Measurements from ENCODE around the gene NACA2. TPM values are rescaled to one million over a fixed set of nuclear protein-coding genes. Genes with fewer than 3 reads are reported as not detected.

The NACA2 gene
- total RNA-seq, 4 donors from 2014 or later = not detected

GRCh38 chr17:61580502-61580901 lies 10.5 kb downstream of the NACA2 start:
- Histone ChIP-seq H3K27ac (no peak overlapping the region), H3K9me3 (no peaks in the 10 kb centered on the region), H3K4me1 (peaks cover 0 to 8% (median 0%) of the 10 kb centered on the region in 3 donors), H3K27me3 (peaks cover 0 to 58% (median 0%) of the 10 kb centered on the region in 4 donors), H3K36me3 (no peaks in the 10 kb centered on the region), H3K4me3 (no peak overlapping the region)
- WGBS, 2 donors = 35 to 37% methylated on average over 2 of the region's 2 CpGs
- TF ChIP-seq POLR2A (IDR thresholded peaks at IDR 0.05) (no peak), CTCF (IDR thresholded peaks at IDR 0.05) (no peak)
- DNase-seq = no peak
- intact Hi-C loops (cut with DNase I) = no loop called here

DNA sequence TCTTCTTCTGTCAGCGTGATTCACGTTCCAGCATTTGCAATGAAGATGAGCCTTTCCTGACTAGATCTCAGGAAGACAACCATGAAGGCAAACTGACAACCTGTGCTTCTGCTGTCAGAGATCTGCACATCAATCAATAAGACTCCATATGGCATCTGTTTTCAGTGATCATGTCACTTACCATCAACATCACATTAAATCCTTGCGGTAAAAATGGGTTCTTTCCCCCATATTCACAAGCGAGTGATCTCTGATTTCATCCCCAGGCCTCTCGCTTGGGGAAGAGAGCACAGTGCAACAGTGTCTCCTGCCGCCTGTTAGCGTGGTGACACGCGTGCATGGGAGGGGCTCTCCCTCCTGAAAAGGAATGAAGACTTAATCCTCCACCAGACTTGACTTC lies 11.1 kb downstream of the NACA2 start:
- peaks cover 0 to 53% (median 0%) of the 10 kb centered on the region in 4 donors for H3K27me3 ChIP-seq
- intact Hi-C loops (cut with DNase I) = no loop called here
- H3K27ac ChIP-seq = no peak overlapping the region
- 64 to 78% methylated on average over 9 of the region's 9 CpGs for WGBS, 2 donors
- H3K4me1 ChIP-seq = peaks cover 0 to 8% (median 0%) of the 10 kb centered on the region in 3 donors
- no peaks in the 10 kb centered on the region for H3K36me3 ChIP-seq
- H3K9me3 ChIP-seq = no peaks in the 10 kb centered on the region
- TF ChIP-seq POLR2A (IDR thresholded peaks at IDR 0.05) (no peak), CTCF (IDR thresholded peaks at IDR 0.05) (no peak)
- H3K4me3 ChIP-seq = no peak overlapping the region
- DNase-seq = no peak

DNA sequence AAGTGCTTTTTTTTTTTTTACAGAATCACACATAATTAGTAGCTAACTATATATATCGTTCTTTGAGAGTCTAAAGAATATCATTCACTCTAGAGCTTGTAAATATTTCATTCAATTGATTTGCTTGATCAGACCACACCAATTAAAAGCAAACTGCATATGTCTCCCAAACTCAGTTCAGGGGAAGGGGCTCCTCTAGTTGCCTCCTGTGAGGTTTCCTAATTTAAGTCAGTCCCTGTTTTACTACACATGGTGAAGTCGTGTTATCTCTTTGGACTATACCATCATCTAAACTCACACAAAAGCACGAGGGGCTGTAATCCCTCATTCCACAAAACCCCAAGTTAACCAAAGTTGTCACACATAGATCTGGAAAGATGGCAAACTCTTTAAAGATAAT lies 11.7 kb downstream of the NACA2 start:
- Histone ChIP-seq H3K4me3 (no peak overlapping the region), H3K27me3 (peaks cover 0 to 50% (median 0%) of the 10 kb centered on the region in 4 donors), H3K36me3 (no peaks in the 10 kb centered on the region), H3K27ac (no peak overlapping the region), H3K9me3 (no peaks in the 10 kb centered on the region), H3K4me1 (peaks cover 0 to 8% (median 0%) of the 10 kb centered on the region in 3 donors)
- intact Hi-C loops (cut with DNase I) = no loop called here
- WGBS, 2 donors = 75 to 80% methylated on average over 3 of the region's 3 CpGs
- TF ChIP-seq POLR2A (IDR thresholded peaks at IDR 0.05) (no peak), CTCF (IDR thresholded peaks at IDR 0.05) (no peak)
- DNase-seq = no peak

DNA sequence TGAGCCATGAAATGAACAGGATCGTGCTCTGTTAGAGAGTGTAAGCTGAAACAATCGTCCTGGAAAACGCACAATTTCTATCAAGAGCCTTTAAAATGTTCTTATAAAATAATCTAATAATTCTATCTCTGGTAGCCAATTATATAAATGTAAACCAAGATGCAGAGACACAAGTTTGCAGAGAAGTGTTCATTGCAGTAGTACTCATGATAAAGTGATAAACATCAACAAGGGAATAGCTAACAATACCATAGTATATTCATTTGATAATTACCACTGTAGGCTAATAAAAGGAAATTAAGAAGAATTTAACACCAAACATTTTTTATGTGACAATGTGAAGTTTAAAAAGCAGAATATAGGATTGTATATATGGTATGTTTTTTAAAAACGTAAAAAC lies 12.4 kb downstream of the NACA2 start:
- DNase-seq = no peak
- Histone ChIP-seq H3K4me1 (peaks cover 0 to 8% (median 0%) of the 10 kb centered on the region in 3 donors), H3K27ac (no peak overlapping the region), H3K36me3 (no peaks in the 10 kb centered on the region), H3K4me3 (no peak overlapping the region), H3K9me3 (no peaks in the 10 kb centered on the region), H3K27me3 (peaks cover 0 to 53% (median 0%) of the 10 kb centered on the region in 4 donors)
- TF ChIP-seq POLR2A (IDR thresholded peaks at IDR 0.05) = no peak
- no peak for TF ChIP-seq CTCF (IDR thresholded peaks at IDR 0.05)
- intact Hi-C loops (cut with DNase I) = no loop called here
- WGBS, 2 donors = 87 to 94% methylated on average over 4 of the region's 4 CpGs

DNA sequence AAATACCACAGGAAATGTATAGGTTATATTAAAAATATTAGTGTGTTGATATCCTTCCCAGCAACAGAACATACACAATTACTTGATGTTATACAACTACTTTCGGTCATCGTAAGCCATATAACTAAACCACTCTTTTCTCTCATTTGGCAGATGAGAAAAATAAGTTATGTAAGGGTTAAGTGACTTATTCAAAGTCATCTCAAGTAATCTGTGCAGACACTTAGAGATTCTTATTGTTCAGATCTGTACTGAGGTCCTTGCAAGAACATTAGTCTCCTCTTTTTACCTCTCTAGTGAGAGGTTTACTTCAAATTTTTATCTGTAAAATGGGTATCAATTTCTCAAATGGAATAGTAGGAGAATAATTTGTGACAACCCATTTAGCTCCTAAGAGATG lies 15.0 kb downstream of the NACA2 start:
- H3K9me3 ChIP-seq = no peaks in the 10 kb centered on the region
- TF ChIP-seq CTCF (IDR thresholded peaks at IDR 0.05) = no peak
- TF ChIP-seq POLR2A (IDR thresholded peaks at IDR 0.05) = no peak
- DNase-seq = no peak
- H3K4me3 ChIP-seq = no peak overlapping the region
- 89 to 97% methylated on average over 2 of the region's 2 CpGs for WGBS, 2 donors
- intact Hi-C loops (cut with DNase I) = no loop called here
- H3K27ac ChIP-seq = no peak overlapping the region
- peaks cover 0 to 54% (median 0%) of the 10 kb centered on the region in 4 donors for H3K27me3 ChIP-seq
- peaks cover 0 to under 1% (median 0%) of the 10 kb centered on the region in 3 donors for H3K4me1 ChIP-seq
- no peaks in the 10 kb centered on the region for H3K36me3 ChIP-seq
